Fibroblast of mammary gland (primary cell): ENCODE results near the gene FBN1.

Experiments used
- DNase-seq: peaks from one replicate; pipeline ENCODE4 v3.0.0-alpha.2; 2010; ENCODE audit warnings: low read depth
- H3K4me3 ChIP-seq: 2 replicates; pipeline ENCODE4 v1.5.1; 2011; ENCODE audit warnings: low read depth, mild to moderate bottlenecking, low read length, moderate library complexity; ENCODE audit not compliant: control insufficient read depth
- CTCF ChIP-seq: conservative IDR thresholded peaks from 2 replicates; pipeline ENCODE4 v1.5.1; 2011; ENCODE audit warnings: low read depth, low read length, inconsistent platforms; ENCODE audit not compliant: control insufficient read depth, insufficient read depth

The FBN1 gene

GRCh38 chr15:48644467-48644826, 1.1 kb downstream of the FBN1 start:
- DNase-seq, result peak; percentile 44
- peak overlapping the region; percentile 81 for H3K4me3 ChIP-seq
- no peak for TF ChIP-seq CTCF

GRCh38 chr15:48643776-48644466, 1.6 kb downstream of the FBN1 start:
- peak; percentile 34 for DNase-seq
- H3K4me3 ChIP-seq, result peak overlapping the region; percentile 81
- TF ChIP-seq CTCF, result no peak

- H3K4me3 ChIP-seq, result peak overlapping the region; percentile 81
- peak; percentile 38 for DNase-seq
- no peak for TF ChIP-seq CTCF
Measured at GRCh38 chr15:48643206-48643605, 2.3 kb downstream of the FBN1 start.

GRCh38 chr15:48642795-48643194, 2.7 kb downstream of the FBN1 start:
- H3K4me3 ChIP-seq, result peak overlapping the region; percentile 81
- peak; percentile 58 for DNase-seq
- TF ChIP-seq CTCF, result no peak

- H3K4me3 ChIP-seq, result peak overlapping the region; percentile 81
- peak; percentile 65 for DNase-seq
- peak; percentile 41 for TF ChIP-seq CTCF
Measured at GRCh38 chr15:48641416-48641815, 4.1 kb downstream of the FBN1 start.

- no peak overlapping the region for H3K4me3 ChIP-seq
- TF ChIP-seq CTCF, result no peak
- no peak for DNase-seq
Measured at GRCh38 chr15:48638963-48639362, 6.5 kb downstream of the FBN1 start.

GRCh38 chr15:48637639-48638038, 7.9 kb downstream of the FBN1 start:
- DNase-seq, result no peak
- H3K4me3 ChIP-seq, result no peak overlapping the region
- TF ChIP-seq CTCF, result no peak
